Liver (tissue), 9 donors: ENCODE measurements around the gene HDC. TPM values are rescaled to one million over a fixed set of nuclear protein-coding genes. Genes with fewer than 3 reads are reported as not detected.

ENCODE experiments used
- DNase-seq: peaks from one replicate; pipeline ENCODE4 v3.0.0-alpha.2; 2017; ENCODE audit warnings: low spot score
- H3K27ac ChIP-seq, 2 donors: one replicate each; pipeline ENCODE4 v1.7.0; 2013; ENCODE audit warnings: inconsistent platforms in 2 of 2, low read length in 2 of 2, control low read depth in 1 of 2, low read depth in 1 of 2, mild to moderate bottlenecking in 1 of 2
- H3K27me3 ChIP-seq, 4 donors: one replicate each; pipeline versions ENCODE4 v1.6.1 to v1.7.0; 2013; ENCODE audit warnings: low read length in 3 of 4, inconsistent platforms in 1 of 4, mild to moderate bottlenecking in 1 of 4, moderate library complexity in 1 of 4; ENCODE audit not compliant: control insufficient read depth in 4 of 4, insufficient read depth in 4 of 4
- H3K36me3 ChIP-seq, 4 donors: one replicate each; pipeline versions ENCODE4 v1.6.1 to v1.7.0; 2013; ENCODE audit warnings: low read length in 3 of 4, mild to moderate bottlenecking in 3 of 4, low read depth in 1 of 4, moderate library complexity in 1 of 4; ENCODE audit not compliant: control insufficient read depth in 4 of 4, insufficient read depth in 3 of 4
- H3K4me1 ChIP-seq, 4 donors: one replicate each; pipeline versions ENCODE4 v1.6.1 to v1.7.0; 2013; ENCODE audit warnings: low read length in 3 of 4, mild to moderate bottlenecking in 3 of 4, moderate library complexity in 1 of 4; ENCODE audit not compliant: control insufficient read depth in 4 of 4, insufficient read depth in 4 of 4
- H3K4me3 ChIP-seq, 3 donors: one replicate each; pipeline versions ENCODE4 v1.6.1 to v1.7.0; 2013; ENCODE audit warnings: low read length in 3 of 3, control low read depth in 1 of 3, low read depth in 1 of 3, mild to moderate bottlenecking in 1 of 3
- H3K9ac ChIP-seq, 2 donors: one replicate each; pipeline ENCODE4 v1.7.0; 2013; ENCODE audit warnings: low read length in 2 of 2, mild to moderate bottlenecking in 2 of 2, moderate library complexity in 2 of 2, control low read depth in 1 of 2, low read depth in 1 of 2
- H3K9me3 ChIP-seq, 4 donors: one replicate each; pipeline versions ENCODE4 v1.6.1 to v1.7.0; 2013; ENCODE audit warnings: low read length in 3 of 4; ENCODE audit not compliant: control insufficient read depth in 4 of 4
- EGR1 ChIP-seq, 2 donors: IDR thresholded peaks; 2 replicates each; pipeline ENCODE4 v1.6.1; 2016 to 2018; ENCODE audit warnings: antibody characterized with exemption in 2 of 2, low read depth in 2 of 2
- FOXA1 ChIP-seq: IDR thresholded peaks from 2 replicates; pipeline ENCODE4 v1.6.1; 2016; ENCODE audit warnings: antibody characterized with exemption
- FOXA2 ChIP-seq: IDR thresholded peaks from 2 replicates; pipeline ENCODE4 v1.6.1; 2016; ENCODE audit warnings: antibody characterized with exemption
- GABPA ChIP-seq, 2 donors: IDR thresholded peaks in 1 of 2; conservative IDR thresholded peaks in 1 of 2; 2 replicates each; pipeline ENCODE4 v1.6.1; 2016; ENCODE audit warnings: antibody characterized with exemption in 2 of 2, mild to moderate bottlenecking in 1 of 2, moderate library complexity in 1 of 2
- HNF4A ChIP-seq, 2 donors: conservative IDR thresholded peaks; 2 replicates each; pipeline ENCODE4 v1.6.1; 2016; ENCODE audit warnings: antibody characterized with exemption in 2 of 2, mild to moderate bottlenecking in 2 of 2
- HNF4G ChIP-seq: IDR thresholded peaks from 2 replicates; pipeline ENCODE4 v1.6.1; 2016; ENCODE audit warnings: antibody characterized with exemption
- JUND ChIP-seq, 2 donors: IDR thresholded peaks; 2 replicates each; pipeline ENCODE4 v1.6.1; 2016; ENCODE audit warnings: antibody characterized with exemption in 2 of 2
- NR2F2 ChIP-seq: IDR thresholded peaks from 2 replicates; pipeline ENCODE4 v1.6.1; 2016; ENCODE audit warnings: antibody characterized with exemption
- RAD21 ChIP-seq, 2 donors: IDR thresholded peaks; 2 replicates each; pipeline ENCODE4 v1.6.1; 2016; ENCODE audit warnings: antibody characterized with exemption in 2 of 2, mild to moderate bottlenecking in 2 of 2
- RXRA ChIP-seq, 2 donors: IDR thresholded peaks; 2 replicates each; pipeline ENCODE4 v1.6.1; 2017 to 2018; ENCODE audit warnings: antibody characterized with exemption in 2 of 2, mild to moderate bottlenecking in 1 of 2
- SP1 ChIP-seq: IDR thresholded peaks from 2 replicates; pipeline ENCODE4 v1.6.1; 2018; ENCODE audit warnings: antibody characterized with exemption, mild to moderate bottlenecking
- TAF1 ChIP-seq: conservative IDR thresholded peaks from 2 replicates; pipeline ENCODE4 v1.6.1; 2016; ENCODE audit warnings: antibody characterized with exemption, mild to moderate bottlenecking
- YY1 ChIP-seq: IDR thresholded peaks from 2 replicates; pipeline ENCODE4 v1.6.1; 2016; ENCODE audit warnings: antibody characterized with exemption, mild to moderate bottlenecking
- WGBS: extraction: QIAGEN DNeasy Blood & Tissue Kit; methylation state at CpG from one replicate; pipeline ENCODE4 v1.1.7; 2013; 5-methylcytosine and 5-hydroxymethylcytosine counted together
- polyA plus RNA-seq, 2 donors: library from polyadenylated mRNA; stranded (reverse) in 1 of 2; unstranded in 1 of 2; fragments of 200-250 nt in 1 of 2; fragments of >200 nt in 1 of 2; fragmentation: Nextera tagmentation in 1 of 2; extraction: Ambion mirVana in 1 of 2; gene quantifications; one replicate each; pipeline versions ENCODE4 v1.2.1 to v1.2.3, GENCODE V29; 2013 to 2015
- total RNA-seq, 2 donors: library from RNA; depleted of rRNA; stranded (reverse); fragments of >200 nt; gene quantifications; one replicate each; pipeline ENCODE4 v1.2.3, GENCODE V29; 2014
- TF ChIP-seq, protein P1 (sequence below): IDR thresholded peaks from 2 replicates; pipeline ENCODE4 v1.6.1; 2016; ENCODE audit warnings: antibody characterized with exemption
- TF ChIP-seq, protein P2 (sequence below): fragments of 150-350 bp; IDR thresholded peaks from 2 replicates; pipeline ENCODE4 v1.5.1; 2017; ENCODE audit warnings: improper control_type of control experiment, low read depth, low read length; ENCODE audit not compliant: missing input control
- TF ChIP-seq, protein P3 (sequence below): IDR thresholded peaks from 2 replicates; pipeline ENCODE4 v1.6.1; 2016; ENCODE audit warnings: antibody characterized with exemption, mild to moderate bottlenecking
- TF ChIP-seq, protein P4 (sequence below): IDR thresholded peaks from 2 replicates; pipeline ENCODE4 v1.6.1; 2016; ENCODE audit warnings: antibody characterized with exemption
- TF ChIP-seq, protein P5 (sequence below): IDR thresholded peaks from 2 replicates; pipeline ENCODE4 v1.6.1; 2016; ENCODE audit warnings: antibody characterized with exemption
- donor health status: healthy.
- donor health status: healthy.
- donor health status: healthy.
- donor health status: healthy.
- donor health status: healthy.

HDC gene
- total and polyA plus RNA-seq, 4 donors: 0.07 to 3.0 (median 0.78) TPM

DNA sequence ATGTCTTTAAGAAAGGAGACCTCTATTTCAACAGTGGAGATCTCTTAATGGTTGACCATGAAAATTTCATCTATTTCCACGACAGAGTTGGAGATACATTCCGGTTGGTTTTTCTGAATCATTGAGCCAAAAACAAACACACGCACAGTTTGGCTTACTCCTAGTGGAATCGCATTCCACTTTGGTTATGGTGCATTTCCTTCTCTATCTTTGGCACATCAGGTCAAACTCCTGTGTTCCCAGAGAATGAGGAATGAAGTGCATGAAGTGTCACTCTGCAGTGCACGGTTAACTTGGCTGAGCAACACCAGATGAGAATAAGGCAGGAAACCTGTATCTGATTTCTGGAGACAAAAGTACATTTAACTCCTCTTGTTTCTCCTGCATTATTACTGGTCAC lies 38.5 kb downstream of the HDC start:
- TF ChIP-seq, protein P1, sequence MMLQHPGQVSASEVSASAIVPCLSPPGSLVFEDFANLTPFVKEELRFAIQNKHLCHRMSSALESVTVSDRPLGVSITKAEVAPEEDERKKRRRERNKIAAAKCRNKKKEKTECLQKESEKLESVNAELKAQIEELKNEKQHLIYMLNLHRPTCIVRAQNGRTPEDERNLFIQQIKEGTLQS: no peak
- TF ChIP-seq FOXA2: no peak
- TF ChIP-seq HNF4A (conservative IDR thresholded peaks at IDR 0.05): peak; percentile 42 to 63
- TF ChIP-seq SP1: peak; percentile 24
- no peak for TF ChIP-seq EGR1 (IDR thresholded peaks at IDR 0.05; ENCODE audit: low read depth in 2 of 2)
- no peak for TF ChIP-seq JUND (IDR thresholded peaks at IDR 0.05)
- TF ChIP-seq RAD21 (IDR thresholded peaks at IDR 0.05): peak in 1 of 2 donors; percentile 6
- TF ChIP-seq, protein P2, sequence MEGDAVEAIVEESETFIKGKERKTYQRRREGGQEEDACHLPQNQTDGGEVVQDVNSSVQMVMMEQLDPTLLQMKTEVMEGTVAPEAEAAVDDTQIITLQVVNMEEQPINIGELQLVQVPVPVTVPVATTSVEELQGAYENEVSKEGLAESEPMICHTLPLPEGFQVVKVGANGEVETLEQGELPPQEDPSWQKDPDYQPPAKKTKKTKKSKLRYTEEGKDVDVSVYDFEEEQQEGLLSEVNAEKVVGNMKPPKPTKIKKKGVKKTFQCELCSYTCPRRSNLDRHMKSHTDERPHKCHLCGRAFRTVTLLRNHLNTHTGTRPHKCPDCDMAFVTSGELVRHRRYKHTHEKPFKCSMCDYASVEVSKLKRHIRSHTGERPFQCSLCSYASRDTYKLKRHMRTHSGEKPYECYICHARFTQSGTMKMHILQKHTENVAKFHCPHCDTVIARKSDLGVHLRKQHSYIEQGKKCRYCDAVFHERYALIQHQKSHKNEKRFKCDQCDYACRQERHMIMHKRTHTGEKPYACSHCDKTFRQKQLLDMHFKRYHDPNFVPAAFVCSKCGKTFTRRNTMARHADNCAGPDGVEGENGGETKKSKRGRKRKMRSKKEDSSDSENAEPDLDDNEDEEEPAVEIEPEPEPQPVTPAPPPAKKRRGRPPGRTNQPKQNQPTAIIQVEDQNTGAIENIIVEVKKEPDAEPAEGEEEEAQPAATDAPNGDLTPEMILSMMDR: no peak
- peak in 1 of 2 donors; percentile 58 for TF ChIP-seq RXRA (IDR thresholded peaks at IDR 0.05)
- H3K4me3 ChIP-seq: no peak overlapping the region
- H3K4me1 ChIP-seq: peaks cover 3 to 31% (median 23%) of the 10 kb centered on the region in 4 donors
- H3K36me3 ChIP-seq: peaks cover 0 to 51% (median 25%) of the 10 kb centered on the region in 4 donors
- H3K27me3 ChIP-seq: no peaks in the 10 kb centered on the region
- peak overlapping the region in 1 of 2 donors; percentile 25 for H3K27ac ChIP-seq
- H3K9me3 ChIP-seq: no peaks in the 10 kb centered on the region
- DNase-seq: no peak
- 42% methylated on average over 5 of the region's 5 CpGs for WGBS
- no peak overlapping the region for H3K9ac ChIP-seq

DNA sequence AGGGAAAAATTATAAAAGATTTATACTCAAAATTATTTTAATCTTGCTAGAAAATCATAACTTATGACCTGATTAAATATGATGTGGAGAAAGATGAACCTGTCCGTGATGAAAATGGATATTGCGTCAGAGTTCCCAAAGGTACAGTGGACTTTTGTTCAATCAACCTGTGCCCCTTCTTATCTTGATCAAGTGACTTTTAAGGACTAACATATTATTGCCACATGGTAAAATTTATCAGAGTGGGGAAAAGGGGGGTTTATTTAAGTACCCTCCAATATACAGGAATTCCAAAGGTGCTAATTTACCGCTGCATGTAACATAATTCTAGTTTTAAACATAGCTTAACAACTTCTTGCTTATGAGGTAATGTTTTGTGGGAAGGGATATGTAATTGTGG lies 39.6 kb downstream of the HDC start:
- peak in 1 of 2 donors; percentile 78 for TF ChIP-seq JUND (IDR thresholded peaks at IDR 0.05)
- no peak for TF ChIP-seq FOXA1
- TF ChIP-seq SP1: peak; percentile 56
- TF ChIP-seq, protein P1: peak; percentile 65
- TF ChIP-seq, protein P3, sequence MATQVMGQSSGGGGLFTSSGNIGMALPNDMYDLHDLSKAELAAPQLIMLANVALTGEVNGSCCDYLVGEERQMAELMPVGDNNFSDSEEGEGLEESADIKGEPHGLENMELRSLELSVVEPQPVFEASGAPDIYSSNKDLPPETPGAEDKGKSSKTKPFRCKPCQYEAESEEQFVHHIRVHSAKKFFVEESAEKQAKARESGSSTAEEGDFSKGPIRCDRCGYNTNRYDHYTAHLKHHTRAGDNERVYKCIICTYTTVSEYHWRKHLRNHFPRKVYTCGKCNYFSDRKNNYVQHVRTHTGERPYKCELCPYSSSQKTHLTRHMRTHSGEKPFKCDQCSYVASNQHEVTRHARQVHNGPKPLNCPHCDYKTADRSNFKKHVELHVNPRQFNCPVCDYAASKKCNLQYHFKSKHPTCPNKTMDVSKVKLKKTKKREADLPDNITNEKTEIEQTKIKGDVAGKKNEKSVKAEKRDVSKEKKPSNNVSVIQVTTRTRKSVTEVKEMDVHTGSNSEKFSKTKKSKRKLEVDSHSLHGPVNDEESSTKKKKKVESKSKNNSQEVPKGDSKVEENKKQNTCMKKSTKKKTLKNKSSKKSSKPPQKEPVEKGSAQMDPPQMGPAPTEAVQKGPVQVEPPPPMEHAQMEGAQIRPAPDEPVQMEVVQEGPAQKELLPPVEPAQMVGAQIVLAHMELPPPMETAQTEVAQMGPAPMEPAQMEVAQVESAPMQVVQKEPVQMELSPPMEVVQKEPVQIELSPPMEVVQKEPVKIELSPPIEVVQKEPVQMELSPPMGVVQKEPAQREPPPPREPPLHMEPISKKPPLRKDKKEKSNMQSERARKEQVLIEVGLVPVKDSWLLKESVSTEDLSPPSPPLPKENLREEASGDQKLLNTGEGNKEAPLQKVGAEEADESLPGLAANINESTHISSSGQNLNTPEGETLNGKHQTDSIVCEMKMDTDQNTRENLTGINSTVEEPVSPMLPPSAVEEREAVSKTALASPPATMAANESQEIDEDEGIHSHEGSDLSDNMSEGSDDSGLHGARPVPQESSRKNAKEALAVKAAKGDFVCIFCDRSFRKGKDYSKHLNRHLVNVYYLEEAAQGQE: peak; percentile 66
- no peak for TF ChIP-seq NR2F2
- no peak for TF ChIP-seq EGR1 (IDR thresholded peaks at IDR 0.05; ENCODE audit: low read depth in 2 of 2)
- TF ChIP-seq, protein P4, sequence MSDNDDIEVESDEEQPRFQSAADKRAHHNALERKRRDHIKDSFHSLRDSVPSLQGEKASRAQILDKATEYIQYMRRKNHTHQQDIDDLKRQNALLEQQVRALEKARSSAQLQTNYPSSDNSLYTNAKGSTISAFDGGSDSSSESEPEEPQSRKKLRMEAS: no peak
- TF ChIP-seq HNF4G: peak; percentile 68
- TF ChIP-seq RXRA (IDR thresholded peaks at IDR 0.05): peak; percentile 78 to 95
- TF ChIP-seq GABPA (IDR thresholded peaks at IDR 0.05 in 1 of 2, conservative IDR thresholded peaks at IDR 0.05 in 1 of 2): peak in 1 of 2 donors; percentile 35
- TF ChIP-seq, protein P5, sequence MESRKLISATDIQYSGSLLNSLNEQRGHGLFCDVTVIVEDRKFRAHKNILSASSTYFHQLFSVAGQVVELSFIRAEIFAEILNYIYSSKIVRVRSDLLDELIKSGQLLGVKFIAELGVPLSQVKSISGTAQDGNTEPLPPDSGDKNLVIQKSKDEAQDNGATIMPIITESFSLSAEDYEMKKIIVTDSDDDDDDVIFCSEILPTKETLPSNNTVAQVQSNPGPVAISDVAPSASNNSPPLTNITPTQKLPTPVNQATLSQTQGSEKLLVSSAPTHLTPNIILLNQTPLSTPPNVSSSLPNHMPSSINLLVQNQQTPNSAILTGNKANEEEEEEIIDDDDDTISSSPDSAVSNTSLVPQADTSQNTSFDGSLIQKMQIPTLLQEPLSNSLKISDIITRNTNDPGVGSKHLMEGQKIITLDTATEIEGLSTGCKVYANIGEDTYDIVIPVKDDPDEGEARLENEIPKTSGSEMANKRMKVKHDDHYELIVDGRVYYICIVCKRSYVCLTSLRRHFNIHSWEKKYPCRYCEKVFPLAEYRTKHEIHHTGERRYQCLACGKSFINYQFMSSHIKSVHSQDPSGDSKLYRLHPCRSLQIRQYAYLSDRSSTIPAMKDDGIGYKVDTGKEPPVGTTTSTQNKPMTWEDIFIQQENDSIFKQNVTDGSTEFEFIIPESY: peak; percentile 46
- peak; percentile 39 for TF ChIP-seq YY1
- no peak for TF ChIP-seq TAF1
- TF ChIP-seq, protein P2: no peak
- TF ChIP-seq FOXA2: peak; percentile 28
- peak; percentile 91 to 96 for TF ChIP-seq HNF4A (conservative IDR thresholded peaks at IDR 0.05)
- TF ChIP-seq RAD21 (IDR thresholded peaks at IDR 0.05): peak in 1 of 2 donors; percentile 38
- H3K27ac ChIP-seq: peak overlapping the region; percentile 60 to 65
- H3K27me3 ChIP-seq: no peaks in the 10 kb centered on the region
- no peak overlapping the region for H3K4me3 ChIP-seq
- no peak for DNase-seq
- H3K9me3 ChIP-seq: no peaks in the 10 kb centered on the region
- H3K4me1 ChIP-seq: peaks cover 3 to 31% (median 23%) of the 10 kb centered on the region in 4 donors
- peaks cover 0 to 49% (median 26%) of the 10 kb centered on the region in 4 donors for H3K36me3 ChIP-seq
- H3K9ac ChIP-seq: peak overlapping the region in 1 of 2 donors; percentile 18
- WGBS: 42% methylated on average over 3 of the region's 3 CpGs
